ENCODE results near the gene REV3L. TPM values are rescaled to one million over a fixed set of nuclear protein-coding genes. Genes with fewer than 3 reads are reported as not detected.

Gene REV3L
- total and polyA plus RNA-seq, 2 of the 13 experiments (the other 11 are each of a cell fraction or from before 2014, with no cell fraction given), result 12.8 to 31.3 TPM

- TF ChIP-seq PLSCR1 (CRISPR knock-in tag; IDR thresholded peaks at IDR 0.05; ENCODE audit: borderline replicate concordance) (no peak), YY1 (IDR thresholded peaks at IDR 0.05; ENCODE audit: insufficient read depth, insufficient replicate concordance, low read depth, low read length) (no peak), ZNF354B (CRISPR knock-in tag; IDR thresholded peaks at IDR 0.05) (no peak), RBM39 (IDR thresholded peaks at IDR 0.05; ENCODE audit: low read depth, low read length, poor library complexity, severe bottlenecking) (no peak)
These were observed 217.2 kb downstream of the REV3L start (continued) for GRCh38 chr6:111265842-111266241.

- in situ Hi-C loops (cut with HindIII; ENCODE audit: extremely low pct_ligation_motif_present, low pct_unique_long_range_greater_than_20kb), result no loop called here
- no peak overlapping the region for H3K9ac ChIP-seq (ENCODE audit: insufficient read depth, low read depth, low read length)
- ChIA-PET CTCF (ENCODE audit: low intra/inter-chr PET ratio, low total read pairs) (no interaction called here), POLR2A (no interaction called here)
- H3K4me3 ChIP-seq (replicated peaks in 1 of 3; ENCODE audit: insufficient read depth in 1 of 3, low read depth in 2 of 3, low read length in 3 of 3), result no peak overlapping the region
- BruUV-seq (replicated peaks), result no TSS peak
- intact Hi-C loops (cut with micrococcal nuclease; ENCODE audit: unreplicated experiment), result no loop called here
- H3K27me3 ChIP-seq (ENCODE audit: control insufficient read depth in 1 of 2, insufficient read depth in 2 of 2, low read length in 2 of 2), result no peaks in the 10 kb centered on the region
- DNase-seq (ENCODE audit: low spot score) (no peak), ATAC-seq (no peak), FAIRE-seq (no peak)
- H3K79me2 ChIP-seq (ENCODE audit: insufficient read depth, low read length), result peaks cover 16% of the 10 kb centered on the region
- peaks cover 2 to 32% of the 10 kb centered on the region in 2 experiments for H3K36me3 ChIP-seq (replicated peaks in 1 of 2; ENCODE audit: control insufficient read depth in 1 of 2, insufficient read depth in 2 of 2, low read length in 2 of 2)
- WGBS (ENCODE audit: low lambda C conversion rate), result 96% methylated on average over 4 of the region's 4 CpGs
- H3K4me1 ChIP-seq (ENCODE audit: insufficient read depth, low read length), result peaks cover 23% of the 10 kb centered on the region
- no peaks in the 10 kb centered on the region for H3K9me3 ChIP-seq (ENCODE audit: low read length)
- no peak overlapping the region for H2AFZ ChIP-seq (ENCODE audit: low read length)
- no peak overlapping the region for H3K4me2 ChIP-seq (ENCODE audit: low read depth, low read length)
- no peaks in the 10 kb centered on the region for H4K20me1 ChIP-seq (ENCODE audit: insufficient read depth, low read length)
- H3K27ac ChIP-seq (ENCODE audit: extremely low read length, insufficient read depth, low read length), result no peak overlapping the region
- TF ChIP-seq ARNT (IDR thresholded peaks at IDR 0.05) (no peak), ZNF777 (CRISPR knock-in tag; IDR thresholded peaks at IDR 0.05) (no peak), MAFF (IDR thresholded peaks at IDR 0.05; ENCODE audit: low read depth, low read length) (peak; percentile 7; the same call in 1 of the 2 replicates), FIP1L1 (IDR thresholded peaks at IDR 0.05; ENCODE audit: borderline replicate concordance, insufficient read depth, low read depth, low read length) (no peak), ZBTB38 (CRISPR knock-in tag; IDR thresholded peaks at IDR 0.05) (no peak), RBM39 (IDR thresholded peaks at IDR 0.05; ENCODE audit: low read depth, low read length, poor library complexity, severe bottlenecking) (no peak), ZNF138 (CRISPR knock-in tag; IDR thresholded peaks at IDR 0.05; ENCODE audit: low read depth) (no peak), FOSL2 (CRISPR knock-in tag; IDR thresholded peaks at IDR 0.05) (0 out of 2 replicates have a peak, but pooled peaks have one; percentile 20), ZNF770 (CRISPR knock-in tag; IDR thresholded peaks at IDR 0.05) (no peak), KDM6A (CRISPR knock-in tag; IDR thresholded peaks at IDR 0.05; ENCODE audit: low read depth) (no peak), MAFK (conservative IDR thresholded peaks at IDR 0.05 in 1 of 2, IDR thresholded peaks at IDR 0.05 in 1 of 2; ENCODE audit: low read length in 2 of 2) (0 out of 4 replicates have a peak, but pooled peaks of 1 of the 2 experiments have one; percentile 21), NCOA2 (CRISPR knock-in tag; IDR thresholded peaks at IDR 0.05) (no peak)
These were observed 219.2 kb downstream of the REV3L start for GRCh38 chr6:111263837-111264236.

Measured in HepG2 (cell line).